ENCODE measurements around the gene GRIN2C. TPM values are rescaled to one million over a fixed set of nuclear protein-coding genes. Genes with fewer than 3 reads are reported as not detected.

GRIN2C gene
- total and polyA plus RNA-seq, 2 donors (not counting 1 experiment from before 2014, with no cell fraction given) = 0.03 TPM; not detected in 1

GRCh38 chr17:74830861-74831260, 28.8 kb downstream of the GRIN2C start:
- H3K4me3 ChIP-seq (ENCODE audit: control extremely low read depth in 1 of 5, extremely low read depth in 1 of 5, insufficient read depth in 1 of 5, low read depth in 2 of 5, low read length in 4 of 5) = no peak overlapping the region
- no peak overlapping the region for H3K9ac ChIP-seq (ENCODE audit: low read length)
- H3K27ac ChIP-seq (ENCODE audit: low read length in 2 of 2) = no peak overlapping the region
- Mint-ChIP-seq H3K27me3 (no peaks in the 10 kb centered on the region), H3K4me3 (no peak overlapping the region), H3K4me1 (peaks cover 33% of the 10 kb centered on the region), H3K9me3 (ENCODE audit: insufficient read depth) (no peaks in the 10 kb centered on the region), H3K27ac (no peak overlapping the region)
- WGBS (ENCODE audit: insufficient coverage) = 88% methylated on average over 18 of the region's 19 CpGs
- CTCF ChIA-PET = interaction anchor here (2.1 kb wide), 1 partner anchor 40 kb away, joined by 5 read pairs; no protein-coding TSS in a partner anchor
- DNase-seq (no peak), ATAC-seq (ENCODE audit: low read depth) (no peak)
- H2AFZ ChIP-seq (ENCODE audit: insufficient read depth, low read depth, low read length, poor library complexity, severe bottlenecking) = no peak overlapping the region
- H3K27me3 ChIP-seq (replicated peaks in 1 of 4; ENCODE audit: control extremely low read depth in 1 of 4, control insufficient read depth in 3 of 4, insufficient read depth in 4 of 4, low read length in 3 of 4) = no peaks in the 10 kb centered on the region
- H3K9me3 ChIP-seq (ENCODE audit: control extremely low read depth in 1 of 3, control insufficient read depth in 2 of 3, insufficient read depth in 1 of 3, low read length in 2 of 3) = peaks cover 0 to 8% (median 0%) of the 10 kb centered on the region in 3 donors
- TF ChIP-seq EZH2 (IDR thresholded peaks at IDR 0.05; ENCODE audit: borderline replicate concordance, insufficient read depth, low read depth, low read length, poor library complexity, severe bottlenecking) = no peak
- TF ChIP-seq, protein P1, sequence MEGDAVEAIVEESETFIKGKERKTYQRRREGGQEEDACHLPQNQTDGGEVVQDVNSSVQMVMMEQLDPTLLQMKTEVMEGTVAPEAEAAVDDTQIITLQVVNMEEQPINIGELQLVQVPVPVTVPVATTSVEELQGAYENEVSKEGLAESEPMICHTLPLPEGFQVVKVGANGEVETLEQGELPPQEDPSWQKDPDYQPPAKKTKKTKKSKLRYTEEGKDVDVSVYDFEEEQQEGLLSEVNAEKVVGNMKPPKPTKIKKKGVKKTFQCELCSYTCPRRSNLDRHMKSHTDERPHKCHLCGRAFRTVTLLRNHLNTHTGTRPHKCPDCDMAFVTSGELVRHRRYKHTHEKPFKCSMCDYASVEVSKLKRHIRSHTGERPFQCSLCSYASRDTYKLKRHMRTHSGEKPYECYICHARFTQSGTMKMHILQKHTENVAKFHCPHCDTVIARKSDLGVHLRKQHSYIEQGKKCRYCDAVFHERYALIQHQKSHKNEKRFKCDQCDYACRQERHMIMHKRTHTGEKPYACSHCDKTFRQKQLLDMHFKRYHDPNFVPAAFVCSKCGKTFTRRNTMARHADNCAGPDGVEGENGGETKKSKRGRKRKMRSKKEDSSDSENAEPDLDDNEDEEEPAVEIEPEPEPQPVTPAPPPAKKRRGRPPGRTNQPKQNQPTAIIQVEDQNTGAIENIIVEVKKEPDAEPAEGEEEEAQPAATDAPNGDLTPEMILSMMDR (IDR thresholded peaks at IDR 0.05) = no peak
- POLR2A ChIA-PET = no interaction called here
- H3K4me2 ChIP-seq (replicated peaks; ENCODE audit: low read depth, low read length, poor library complexity, severe bottlenecking) = no peak overlapping the region
- intact Hi-C loops (cut with micrococcal nuclease) = no loop called here
- H3K36me3 ChIP-seq (replicated peaks in 1 of 2; ENCODE audit: control extremely low read depth in 1 of 2, control insufficient read depth in 1 of 2, extremely low read depth in 1 of 2, insufficient read depth in 2 of 2, low read length in 1 of 2) = peaks cover 0 to 4% of the 10 kb centered on the region in 2 experiments
- H3K4me1 ChIP-seq (ENCODE audit: control insufficient read depth in 2 of 2, insufficient read depth in 2 of 2, low read length in 2 of 2) = peaks cover 26 to 38% of the 10 kb centered on the region in 2 donors
- no peaks in the 10 kb centered on the region for H3K79me2 ChIP-seq (ENCODE audit: control insufficient read depth, insufficient read depth, low read length)
- H4K20me1 ChIP-seq (ENCODE audit: control insufficient read depth, insufficient read depth, low read length, poor library complexity, severe bottlenecking) = no peaks in the 10 kb centered on the region

- no peak overlapping the region for H3K27ac Mint-ChIP-seq
- no peak overlapping the region for H3K9ac ChIP-seq (ENCODE audit: low read length)
- H3K36me3 ChIP-seq (replicated peaks in 1 of 2; ENCODE audit: control extremely low read depth in 1 of 2, control insufficient read depth in 1 of 2, extremely low read depth in 1 of 2, insufficient read depth in 2 of 2, low read length in 1 of 2) = peaks cover 0 to 8% of the 10 kb centered on the region in 2 experiments
- no peak overlapping the region for H3K4me3 Mint-ChIP-seq
- POLR2A ChIA-PET = interaction anchor here (0.6 kb wide), 1 partner anchor 16 kb away, joined by 4 read pairs; no protein-coding TSS in a partner anchor
- no peaks in the 10 kb centered on the region for H4K20me1 ChIP-seq (ENCODE audit: control insufficient read depth, insufficient read depth, low read length, poor library complexity, severe bottlenecking)
- TF ChIP-seq, protein P1 (IDR thresholded peaks at IDR 0.05) = no peak
- TF ChIP-seq EZH2 (IDR thresholded peaks at IDR 0.05; ENCODE audit: borderline replicate concordance, insufficient read depth, low read depth, low read length, poor library complexity, severe bottlenecking) = no peak
- DNase-seq (no peak), ATAC-seq (ENCODE audit: low read depth) (no peak)
- no peaks in the 10 kb centered on the region for H3K27me3 ChIP-seq (replicated peaks in 1 of 4; ENCODE audit: control extremely low read depth in 1 of 4, control insufficient read depth in 3 of 4, insufficient read depth in 4 of 4, low read length in 3 of 4)
- no peaks in the 10 kb centered on the region for H3K9me3 Mint-ChIP-seq (ENCODE audit: insufficient read depth)
- intact Hi-C loops (cut with micrococcal nuclease) = no loop called here
- WGBS (ENCODE audit: insufficient coverage) = 97% methylated on average over 11 of the region's 11 CpGs
- H3K9me3 ChIP-seq (ENCODE audit: control extremely low read depth in 1 of 3, control insufficient read depth in 2 of 3, insufficient read depth in 1 of 3, low read length in 2 of 3) = peaks cover 0 to 8% (median 0%) of the 10 kb centered on the region in 3 donors
- H3K4me3 ChIP-seq (ENCODE audit: control extremely low read depth in 1 of 5, extremely low read depth in 1 of 5, insufficient read depth in 1 of 5, low read depth in 2 of 5, low read length in 4 of 5) = no peak overlapping the region
- H2AFZ ChIP-seq (ENCODE audit: insufficient read depth, low read depth, low read length, poor library complexity, severe bottlenecking) = no peak overlapping the region
- no peak overlapping the region for H3K27ac ChIP-seq (ENCODE audit: low read length in 2 of 2)
- H3K27me3 Mint-ChIP-seq = no peaks in the 10 kb centered on the region
- CTCF ChIA-PET = no interaction called here
- H3K4me1 ChIP-seq (ENCODE audit: control insufficient read depth in 2 of 2, insufficient read depth in 2 of 2, low read length in 2 of 2) = peaks cover 4 to 8% of the 10 kb centered on the region in 2 donors
- H3K4me1 Mint-ChIP-seq = peaks cover 8% of the 10 kb centered on the region
- no peak overlapping the region for H3K4me2 ChIP-seq (replicated peaks; ENCODE audit: low read depth, low read length, poor library complexity, severe bottlenecking)
- H3K79me2 ChIP-seq (ENCODE audit: control insufficient read depth, insufficient read depth, low read length) = no peaks in the 10 kb centered on the region
Observed at GRCh38 chr17:74827800-74828199, 31.9 kb downstream of the GRIN2C start.
